T-helper 1 cell (primary cell): Measurements from ENCODE around the gene GCK.
"Not testable (repeated sequence)": the region's sequence is repeated elsewhere in the genome, so short reads cannot be mapped to it uniquely, and the experiment has no call there.

ENCODE experiments used
- DNase-seq, 5 donors: peaks; one replicate each; pipeline ENCODE4 v3.0.0-alpha.2; 2012 to 2020

GCK gene

DNA sequence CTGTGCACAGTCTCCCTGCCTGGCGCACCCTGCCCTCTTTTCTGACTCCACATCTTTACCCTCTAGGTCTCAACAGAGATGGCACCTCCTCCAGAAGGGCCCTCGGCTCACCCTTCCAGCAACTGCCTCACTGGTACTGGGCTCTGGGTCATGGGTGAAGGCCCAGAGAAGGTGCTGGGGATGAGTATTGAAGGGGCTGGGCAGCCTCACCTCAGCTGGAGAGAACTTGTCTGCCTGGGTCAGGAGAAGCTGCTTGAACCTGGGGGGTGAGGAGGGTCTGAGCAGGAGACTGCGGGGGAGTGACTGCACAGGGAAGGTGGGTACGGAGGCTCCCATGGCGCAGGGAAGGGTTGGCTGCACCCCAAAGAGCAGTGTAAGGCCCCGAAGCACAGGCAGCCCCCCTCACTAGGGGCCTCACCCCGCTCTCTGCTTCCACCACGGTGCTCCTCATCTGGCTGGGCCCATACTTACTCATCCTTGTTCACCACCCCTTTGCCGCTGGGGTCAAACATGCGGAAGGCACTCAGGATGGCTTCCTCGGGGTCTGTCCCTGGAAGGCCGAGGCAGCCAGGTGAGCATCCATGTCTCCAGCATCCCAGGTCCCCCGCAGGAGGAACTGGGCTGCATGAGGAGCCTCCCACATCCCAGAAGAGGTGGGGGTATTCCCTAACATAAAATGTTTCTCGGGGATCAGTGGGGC lies 49.8 kb downstream of the GCK start:
- DNase-seq, result no peak

DNA sequence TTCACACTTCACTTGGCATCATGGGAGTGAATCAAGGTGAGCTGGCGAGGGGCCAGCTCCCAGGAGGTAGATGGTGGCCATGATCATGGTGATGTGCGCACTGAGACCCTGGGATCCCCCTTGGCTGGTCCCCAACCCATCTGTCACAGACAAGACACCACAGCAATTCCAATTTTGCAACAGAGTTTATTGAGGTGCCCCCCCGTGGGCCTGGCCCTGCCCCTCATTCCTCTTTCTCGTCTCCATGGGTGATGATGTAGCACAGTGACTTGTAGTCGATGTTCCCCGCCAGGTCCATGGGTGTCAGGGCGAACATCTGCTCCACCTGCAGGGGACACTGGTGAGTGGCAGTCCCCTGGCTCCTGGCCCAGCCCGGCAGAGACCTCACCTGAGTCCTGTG lies 50.5 kb downstream of the GCK start:
- DNase-seq, result no peak

DNA sequence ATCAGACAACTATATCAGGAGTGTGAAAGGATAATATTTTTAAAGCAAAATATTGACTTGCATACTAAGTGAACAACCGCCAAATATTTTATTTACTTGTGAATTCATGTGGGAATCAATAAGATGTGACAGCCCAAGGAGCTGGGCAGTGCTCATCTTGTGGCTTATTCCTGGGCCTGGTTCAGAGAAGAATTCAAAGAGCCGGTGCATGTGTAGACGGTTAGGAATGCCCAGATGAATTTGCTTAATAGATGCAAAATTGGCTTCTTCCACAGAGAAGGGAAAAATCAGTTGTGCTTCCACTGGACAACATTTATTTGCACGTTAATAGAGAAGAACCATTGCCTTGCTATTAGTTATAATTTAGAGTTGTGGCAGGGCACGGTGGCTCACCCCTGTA lies 52.5 kb downstream of the GCK start:
- no peak for DNase-seq

DNA sequence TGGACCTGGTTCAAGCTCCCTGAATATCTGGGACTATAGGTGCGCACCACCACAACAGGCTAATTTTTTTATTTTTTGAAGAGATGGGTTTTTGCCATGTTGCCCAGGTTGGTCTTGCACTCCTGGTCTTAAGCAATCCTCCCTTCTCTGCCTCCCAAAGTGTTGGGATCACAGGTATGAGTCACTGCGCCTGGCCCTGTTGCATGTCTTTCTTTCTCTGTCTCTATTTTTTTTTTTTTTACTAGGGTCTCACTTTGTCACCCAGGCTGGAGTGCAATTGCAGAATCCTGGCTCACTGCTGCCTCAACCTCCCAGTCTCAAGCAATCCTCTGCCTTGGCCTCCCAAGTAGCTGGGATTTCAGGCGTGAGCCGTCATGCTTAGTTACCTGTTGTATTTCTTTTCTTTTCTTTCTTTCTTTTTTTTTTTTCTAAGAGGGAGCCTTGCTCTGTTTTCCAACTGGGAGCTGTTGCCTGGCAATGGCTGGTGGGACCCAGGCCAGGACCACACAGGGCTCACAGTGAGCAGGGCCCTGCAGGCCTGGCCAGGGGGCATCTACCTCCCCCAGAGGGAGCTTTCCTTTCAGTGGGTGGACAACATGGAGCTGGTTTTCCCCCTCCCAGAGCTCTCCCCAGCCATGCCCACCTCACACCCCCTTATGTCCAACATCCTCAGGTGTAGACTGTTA lies 54.2 kb downstream of the GCK start:
- no peak for DNase-seq

DNA sequence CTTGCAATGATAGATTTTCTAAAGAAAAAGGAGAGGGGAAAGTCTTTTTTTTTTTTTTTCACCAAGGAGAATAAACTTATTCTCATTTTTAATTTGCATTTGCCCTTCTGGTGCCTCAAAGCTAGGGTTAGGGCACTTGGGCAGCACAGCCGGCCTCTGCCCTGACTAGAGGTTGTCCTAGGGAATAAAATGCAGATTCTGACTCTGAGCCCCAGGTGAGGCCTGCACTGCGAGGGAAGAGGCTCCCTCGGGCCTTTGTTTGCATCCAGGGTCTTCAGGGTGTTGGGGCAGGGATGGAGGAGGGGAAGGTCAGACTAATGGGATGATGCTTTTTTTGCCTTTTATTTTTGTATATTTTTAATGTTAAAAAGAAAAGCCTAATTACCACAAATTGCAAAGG lies 55.9 kb downstream of the GCK start:
- no peak for DNase-seq

DNA sequence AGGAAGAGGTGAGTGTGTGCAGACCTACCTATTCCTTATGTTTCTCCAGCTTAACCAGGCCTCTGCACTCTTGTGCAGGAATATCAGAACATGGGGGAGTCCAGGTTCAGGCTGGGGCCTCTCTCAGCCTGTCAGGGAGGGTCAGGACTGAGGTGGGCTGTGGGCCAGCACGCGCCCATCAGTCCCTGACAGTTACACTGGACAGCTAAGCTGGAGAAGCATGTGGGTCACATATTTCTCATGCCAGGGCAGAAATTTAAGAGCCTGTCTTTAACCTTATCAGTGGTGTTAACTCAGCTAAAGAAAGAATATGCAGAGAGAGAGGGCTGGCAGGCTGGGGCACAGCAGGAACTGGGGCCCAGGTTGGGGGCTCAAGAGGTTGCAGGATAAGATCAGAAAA lies 57.2 kb downstream of the GCK start:
- no peak for DNase-seq

DNA sequence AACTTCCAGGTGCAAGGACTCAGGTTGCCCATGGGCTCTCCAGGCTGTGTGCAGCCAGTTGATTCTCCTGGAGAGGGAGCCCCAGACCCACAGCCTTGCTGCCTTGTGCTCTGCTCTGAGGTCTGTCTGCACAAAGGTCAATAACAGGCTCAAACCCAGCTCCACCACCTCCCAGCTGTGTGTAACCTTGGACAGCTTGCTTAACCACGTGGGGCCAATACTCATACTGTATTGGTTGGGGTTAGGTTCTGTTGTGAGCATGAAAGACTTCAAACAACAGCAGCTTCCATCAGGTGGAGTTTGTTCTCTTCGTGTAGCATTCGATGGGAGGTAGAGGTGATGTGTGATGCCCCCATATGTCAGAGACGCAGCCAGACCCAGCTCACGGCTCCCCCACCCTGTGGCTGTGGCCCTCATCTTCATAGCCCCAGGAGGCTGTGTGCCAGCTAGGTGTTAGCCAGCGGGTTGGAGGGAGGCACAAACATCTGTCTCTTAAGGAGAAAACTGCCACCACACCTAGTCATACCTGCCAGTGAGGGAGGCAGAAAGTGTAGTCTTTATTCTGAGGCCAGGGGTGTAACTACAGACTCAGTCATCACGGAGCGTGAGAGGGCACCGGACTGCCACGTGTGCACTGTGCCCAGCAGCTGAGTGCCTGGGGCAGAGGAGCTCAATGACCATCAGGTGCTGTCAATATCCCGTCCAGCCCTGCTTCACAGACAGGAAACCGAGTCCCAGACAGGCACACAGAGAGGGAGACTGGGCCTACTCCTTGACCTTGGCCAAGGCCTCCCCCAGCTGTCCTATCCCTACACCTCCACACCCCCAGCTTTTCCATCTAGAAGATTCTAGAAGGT lies 57.8 kb downstream of the GCK start:
- DNase-seq, result no peak

DNA sequence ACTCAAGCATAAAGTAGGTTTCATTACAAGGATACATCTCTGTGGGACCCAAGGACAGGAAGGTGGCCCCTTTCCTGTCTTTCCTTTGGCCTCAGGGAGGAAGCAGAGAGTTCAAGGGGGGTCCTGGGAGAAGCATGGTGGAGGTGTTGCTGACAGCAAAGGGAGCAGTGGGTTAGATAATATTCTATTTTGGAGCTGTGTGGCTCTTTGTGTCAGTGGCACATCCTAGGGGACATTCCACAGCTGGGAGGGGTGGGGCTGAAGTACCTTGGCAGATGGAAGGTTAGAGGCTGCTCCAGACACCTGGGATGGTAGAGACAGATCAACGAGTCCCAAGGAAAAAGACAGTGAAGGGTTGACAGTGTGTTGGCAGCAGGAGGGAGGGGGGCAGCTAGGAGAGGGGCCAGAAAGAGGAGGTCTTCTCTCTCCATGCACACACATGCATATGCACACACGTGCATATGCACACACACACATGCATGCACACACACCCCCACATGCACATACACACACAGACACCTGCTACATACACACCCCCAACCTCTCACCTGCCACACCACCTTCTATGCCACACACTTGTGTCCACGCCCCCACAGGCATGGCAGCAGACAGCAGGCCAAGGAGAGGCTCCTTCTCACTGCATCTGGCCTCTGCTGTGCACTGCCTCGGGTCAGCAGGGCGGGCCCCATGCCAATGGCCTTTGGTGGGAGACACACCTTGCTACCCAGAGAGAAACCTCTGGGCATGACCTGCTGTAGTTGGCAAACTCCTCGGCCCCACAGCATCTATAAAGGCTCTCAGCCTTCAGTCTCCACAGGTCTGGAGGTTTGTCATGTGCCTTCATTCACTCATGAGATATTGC lies 60.3 kb downstream of the GCK start:
- no peak for DNase-seq

DNA sequence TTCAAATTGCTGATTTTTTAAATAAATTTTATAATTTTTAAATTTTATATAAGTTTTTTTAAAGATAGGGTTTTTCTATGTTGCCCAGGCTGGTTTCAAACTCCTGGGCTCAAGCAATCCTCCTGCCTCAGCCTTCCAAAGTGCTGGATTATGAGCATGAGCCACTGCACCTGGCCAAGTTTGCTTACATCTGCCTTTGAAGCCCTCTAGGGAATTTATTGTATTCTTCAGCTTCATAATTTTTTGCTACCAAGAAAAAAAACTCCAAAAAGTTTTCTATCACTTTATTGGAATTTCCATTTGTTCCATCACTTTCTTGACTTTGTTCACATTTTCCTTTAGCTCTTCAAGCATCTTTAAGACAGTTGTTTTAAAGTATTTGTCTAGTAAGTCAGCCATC lies 62.1 kb downstream of the GCK start:
- no peak for DNase-seq

DNA sequence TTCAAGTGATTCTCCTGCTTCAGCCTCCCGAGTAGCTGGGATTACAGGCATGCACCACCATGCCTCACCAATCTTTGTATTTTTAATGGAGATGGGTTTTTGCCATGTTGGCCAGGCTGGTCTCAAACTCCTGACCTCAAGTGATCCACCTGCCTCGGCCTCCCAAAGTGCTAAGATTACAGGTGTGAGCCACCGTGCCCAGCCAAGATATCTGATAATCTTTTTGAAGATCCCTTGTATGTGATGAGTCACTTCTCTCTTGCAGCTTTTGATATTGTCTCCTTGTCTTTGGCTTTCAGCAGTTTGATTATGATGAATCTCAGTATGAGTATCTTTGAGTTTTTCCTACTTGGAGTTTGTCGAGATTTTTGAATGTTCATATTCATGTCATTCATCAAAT lies 62.7 kb downstream of the GCK start:
- not testable (repeated sequence) for DNase-seq

DNA sequence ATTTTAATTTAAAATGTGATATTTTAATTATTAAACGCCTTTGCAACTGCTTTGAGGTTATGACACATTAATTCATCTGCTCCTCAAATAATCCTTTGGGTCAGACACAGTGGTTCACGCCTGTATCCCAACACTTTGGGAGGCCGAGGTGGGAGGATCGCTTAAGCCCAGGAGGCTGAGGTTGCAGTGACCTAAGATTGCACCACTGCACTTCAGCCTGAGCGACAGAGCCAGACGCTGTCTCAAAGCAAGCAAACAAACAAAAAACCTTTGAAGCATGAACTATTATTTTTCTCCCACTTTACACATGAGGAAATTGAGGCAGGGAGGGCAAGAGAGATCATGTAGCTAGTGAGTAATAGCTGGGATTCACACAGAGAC lies 64.4 kb downstream of the GCK start:
- DNase-seq, result no peak

DNA sequence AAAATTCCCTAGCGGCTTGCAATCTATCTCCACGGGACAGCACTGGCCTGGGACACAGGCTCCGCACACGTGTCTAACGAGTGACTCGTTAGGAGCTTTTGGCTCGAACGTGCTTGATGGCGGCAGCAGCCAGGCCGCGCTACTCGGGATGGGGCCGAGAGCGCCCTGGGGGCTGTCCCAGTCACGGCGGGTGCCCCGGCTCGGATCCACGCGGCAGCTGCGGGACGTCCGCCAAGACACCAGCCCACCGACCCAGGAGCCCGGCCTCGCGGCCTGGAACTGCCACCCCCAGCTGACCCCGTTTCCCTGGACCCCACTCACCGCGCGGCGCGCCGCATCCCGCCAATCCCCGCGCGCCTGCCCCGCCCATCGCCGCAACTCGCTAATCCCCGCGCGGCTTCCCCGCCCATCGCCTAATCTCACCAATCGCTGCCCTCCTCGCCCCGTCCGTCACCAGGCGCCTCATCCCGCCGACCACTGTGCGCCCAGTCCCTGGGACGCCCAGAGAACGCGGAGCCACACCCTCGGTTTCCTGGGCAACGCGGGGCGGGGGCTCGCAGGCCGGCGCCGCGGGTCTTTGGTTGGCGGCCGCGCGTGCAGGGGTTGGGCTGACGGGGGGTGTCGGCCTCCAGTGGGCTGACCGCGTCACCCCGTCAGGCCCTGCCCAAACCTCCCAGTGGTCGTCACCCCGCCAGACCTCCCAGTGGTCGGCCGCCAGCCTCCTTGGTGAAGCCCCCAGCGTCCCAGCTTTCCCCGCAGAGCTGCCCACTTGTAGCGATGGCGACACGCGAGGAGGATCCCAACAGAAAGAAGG lies 65.8 kb downstream of the GCK start, which contains the start of gene POLD2:
Gene POLD2 (minus strand): TSS at position 359 of the 814 bp plus-strand sequence. CDS start 1,495 bp downstream, outside the sequence.
- DNase-seq, result peak; percentile 94 to 96 (median 95)

DNA sequence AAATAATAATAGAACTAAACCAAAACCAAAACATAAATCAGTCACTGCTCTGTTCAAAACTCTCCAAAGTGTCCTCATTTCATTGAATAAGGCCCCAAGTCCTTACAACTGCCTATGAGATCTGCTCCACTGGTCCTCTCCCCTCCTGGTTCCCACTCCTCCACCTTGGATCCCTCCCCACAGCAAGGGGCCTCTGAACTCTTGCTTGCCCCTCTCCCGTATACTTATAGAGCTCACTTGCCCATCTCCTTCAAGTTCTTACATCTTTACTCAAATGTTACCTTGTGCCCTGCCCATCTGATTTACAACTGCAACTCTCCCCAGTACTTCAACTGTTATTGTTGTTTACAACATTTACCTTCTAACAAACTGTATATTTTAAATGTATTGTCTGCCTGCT lies 66.7 kb downstream of the GCK start:
- DNase-seq, result no peak

DNA sequence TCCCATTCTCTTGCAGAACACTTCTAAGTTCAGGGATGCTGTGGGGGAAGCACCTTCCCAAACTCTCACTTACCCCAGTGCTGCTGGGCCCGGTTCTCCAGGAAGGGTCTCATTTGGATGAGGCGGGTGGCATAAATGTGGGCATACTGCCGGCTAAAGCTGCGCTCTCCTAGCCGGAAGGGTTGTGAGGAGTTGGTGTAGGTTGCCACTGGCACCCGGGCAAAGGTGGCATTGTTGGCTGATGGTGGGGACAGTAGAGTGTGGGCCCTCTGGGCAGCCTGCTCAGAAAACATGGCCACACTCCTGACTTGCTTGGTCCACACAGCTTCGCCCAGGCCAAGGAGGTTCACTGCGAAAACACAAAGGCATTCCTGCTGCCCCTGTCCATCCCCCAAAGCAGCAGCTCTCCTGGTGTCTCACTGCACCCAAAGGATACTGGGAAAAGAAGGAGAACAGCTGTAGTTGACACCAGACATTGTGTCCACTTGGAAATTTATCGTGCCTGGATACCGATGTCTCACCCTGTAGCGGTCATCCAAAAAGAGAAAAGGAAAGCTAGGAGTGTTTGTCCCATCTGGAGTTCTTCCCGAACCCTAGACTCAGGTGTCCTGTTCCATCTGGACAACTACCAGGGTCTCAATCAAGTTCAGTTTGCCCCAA lies 67.3 kb downstream of the GCK start:
- no peak for DNase-seq

DNA sequence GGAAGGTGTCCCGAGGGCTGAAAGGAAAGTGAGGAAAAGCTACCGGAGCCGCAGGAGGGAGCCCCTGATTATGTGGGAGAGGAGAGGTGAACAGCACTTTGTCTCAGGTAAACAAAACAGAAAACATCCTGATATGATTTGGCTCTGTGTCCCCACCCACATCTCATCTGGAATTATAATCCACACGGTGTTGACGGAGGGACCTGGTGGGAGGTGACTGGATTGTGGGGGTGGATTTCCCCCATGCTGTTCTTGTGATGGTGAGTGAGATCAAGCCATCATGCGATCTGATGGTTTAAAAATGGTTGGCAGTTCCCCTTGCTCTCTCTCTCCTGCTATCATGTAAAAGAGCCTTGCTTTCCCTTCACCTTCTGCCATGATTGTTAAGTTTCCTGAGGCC lies 68.8 kb downstream of the GCK start:
- no peak for DNase-seq

DNA sequence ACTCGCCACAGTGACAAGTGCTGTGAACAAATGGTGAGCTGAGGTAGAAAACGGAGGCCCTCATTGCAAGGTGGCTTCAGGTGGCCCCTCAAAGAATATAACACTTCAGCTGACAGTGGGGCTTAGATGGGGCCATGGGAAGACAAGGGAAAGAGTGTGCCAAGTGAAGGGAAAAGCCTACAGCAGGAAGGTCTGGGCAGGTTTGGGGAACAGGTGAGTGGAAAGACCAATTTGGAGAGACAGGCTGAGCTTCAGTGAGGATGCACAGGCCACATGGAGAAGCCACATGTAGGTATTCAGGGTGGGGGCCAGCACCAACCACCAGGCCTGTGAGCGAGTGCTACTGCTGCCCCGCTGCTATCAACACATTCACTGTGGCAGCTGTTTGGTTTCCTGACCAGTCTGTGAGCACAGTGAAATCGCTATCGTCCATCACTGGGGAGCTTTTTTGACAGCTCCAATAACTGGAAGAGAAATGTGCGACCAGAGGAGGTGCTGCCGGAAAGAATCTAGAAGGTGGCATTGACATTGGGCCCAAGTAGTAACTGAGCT lies 69.3 kb downstream of the GCK start:
- no peak for DNase-seq

DNA sequence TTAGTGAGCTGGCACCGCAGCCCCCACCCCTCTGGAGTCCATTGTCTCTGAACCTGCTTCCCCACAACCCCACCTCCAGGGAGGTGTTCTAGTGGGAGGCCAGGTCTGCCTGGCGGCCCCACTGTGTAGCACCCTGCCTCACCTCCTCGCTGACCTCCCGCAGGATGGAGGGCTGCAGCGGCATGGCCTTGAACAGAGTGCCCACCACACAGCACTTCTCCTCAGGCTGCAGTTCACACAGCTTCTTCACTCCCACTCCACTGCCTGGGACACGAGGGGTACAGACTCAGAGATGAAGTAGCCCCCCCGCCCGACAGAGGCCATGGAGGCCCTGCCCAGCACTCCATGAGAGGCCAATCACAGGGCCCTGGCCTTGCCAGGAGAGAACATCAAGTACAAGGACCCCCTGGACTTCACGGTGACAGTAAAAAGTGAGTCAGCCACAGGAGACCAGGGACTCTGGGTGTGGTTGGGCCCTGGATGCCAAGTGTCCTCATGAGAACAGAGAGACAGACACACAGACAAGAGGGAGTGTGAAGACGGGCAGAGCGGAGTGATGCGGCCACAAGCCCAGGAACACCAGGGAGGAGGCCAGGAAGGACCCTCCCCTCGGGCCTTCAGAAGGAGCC lies 71.3 kb downstream of the GCK start:
- DNase-seq, result no peak

DNA sequence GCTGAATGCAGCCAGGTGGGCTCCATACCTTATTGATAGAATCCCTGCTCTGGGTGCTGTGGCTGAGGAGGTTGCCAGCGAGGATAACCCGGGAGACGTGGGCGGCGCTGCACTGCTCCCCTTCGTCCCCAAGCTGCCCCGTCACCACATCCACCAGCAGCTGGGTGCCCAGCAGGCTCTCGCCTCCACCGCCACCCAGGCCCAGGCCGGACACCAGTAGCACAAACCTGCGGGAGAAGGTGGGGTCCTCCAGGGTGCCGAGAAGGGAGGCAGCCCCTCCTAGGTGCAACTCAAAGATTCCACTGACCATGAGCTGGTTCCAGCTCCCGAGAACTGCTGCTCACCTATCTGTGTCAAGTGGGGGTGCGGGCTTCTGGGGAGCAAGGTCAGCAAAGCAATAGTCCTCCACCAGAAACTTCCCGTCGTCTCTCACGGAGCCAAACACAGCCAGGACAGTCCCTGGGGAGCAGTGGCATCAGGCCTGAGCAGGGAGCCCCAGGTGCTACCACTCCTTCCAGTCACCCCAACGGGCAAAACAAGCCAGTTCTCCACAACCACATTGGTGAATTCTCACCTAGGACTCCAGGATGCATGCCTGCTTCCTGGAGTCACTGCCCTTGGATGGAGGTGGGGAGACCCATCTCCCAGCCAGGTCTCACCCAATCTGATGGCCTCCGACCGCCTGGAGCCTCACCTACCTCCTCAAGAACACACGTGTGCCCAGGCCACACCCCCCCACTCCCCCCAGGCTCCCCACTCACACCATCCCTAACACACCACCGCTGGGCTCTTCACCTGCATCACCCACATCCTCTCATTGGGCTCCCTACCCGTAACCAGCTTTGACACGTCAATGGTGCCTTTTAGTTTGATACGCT lies 72.2 kb downstream of the GCK start:
- DNase-seq, result no peak

DNA sequence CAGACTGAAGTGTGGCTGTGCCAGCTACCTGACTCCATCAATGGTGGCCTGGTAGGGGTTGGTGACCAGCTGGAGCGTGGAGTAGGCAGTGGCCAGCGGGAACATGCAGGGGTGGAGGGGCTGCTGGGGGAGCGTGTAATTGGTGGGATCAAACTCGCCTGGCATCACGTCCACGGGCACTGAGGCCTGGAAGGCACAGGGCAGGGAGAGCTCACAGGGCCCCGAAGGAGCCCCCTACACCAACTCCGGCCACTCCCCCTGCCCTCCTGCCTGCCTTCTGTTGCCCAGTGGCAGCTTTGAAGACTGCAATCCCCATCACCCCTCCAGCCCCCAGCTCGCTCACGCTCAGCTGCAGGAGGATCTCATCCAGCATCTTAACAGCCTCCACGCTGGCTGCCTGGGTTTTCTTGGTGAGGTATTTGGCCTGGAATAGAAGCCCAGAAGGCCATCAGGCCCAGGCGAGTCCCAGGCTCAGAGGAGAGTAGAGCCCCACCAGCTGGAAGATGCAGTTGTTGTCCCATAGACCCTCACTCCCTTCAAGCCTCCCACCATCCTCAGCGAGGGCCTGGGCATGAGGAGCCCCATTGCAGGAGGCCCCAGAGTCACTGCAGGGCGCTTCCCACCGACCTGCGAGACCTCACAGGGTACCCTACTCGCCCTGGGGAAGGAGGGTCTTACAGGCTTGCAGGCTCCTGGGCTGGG lies 73.0 kb downstream of the GCK start:
- DNase-seq, result no peak
